Adipose tissue (tissue), 3 donors: ENCODE data around the gene TTC23. TPM values are rescaled to one million over a fixed set of nuclear protein-coding genes. Genes with fewer than 3 reads are reported as not detected.
"Not testable (repeated sequence)": the region's sequence is repeated elsewhere in the genome, so short reads cannot be mapped to it uniquely, and the experiment has no call there.

Experiments
- H3K27ac ChIP-seq: one replicate; pipeline ENCODE4 v1.5.1; 2013; ENCODE audit warnings: low read depth, low read length
- WGBS, 3 donors: extraction: QIAGEN DNeasy Blood & Tissue Kit; methylation state at CpG; one replicate each; pipeline ENCODE4 v1.1.7; 2013; 5-methylcytosine and 5-hydroxymethylcytosine counted together
- polyA plus RNA-seq, 3 donors: library from polyadenylated mRNA; stranded (reverse); fragments of 200-250 nt; gene quantifications; one replicate each; pipeline ENCODE4 v1.2.3, GENCODE V29; 2013
- donor health status: healthy with polysubstance abuse.
- donor health status: Bipolar disorder and iron deficiency.
- donor health status: healthy.

The TTC23 gene
- polyA plus RNA-seq, 3 donors: 6.2 to 9.7 (median 8.8) TPM

DNA sequence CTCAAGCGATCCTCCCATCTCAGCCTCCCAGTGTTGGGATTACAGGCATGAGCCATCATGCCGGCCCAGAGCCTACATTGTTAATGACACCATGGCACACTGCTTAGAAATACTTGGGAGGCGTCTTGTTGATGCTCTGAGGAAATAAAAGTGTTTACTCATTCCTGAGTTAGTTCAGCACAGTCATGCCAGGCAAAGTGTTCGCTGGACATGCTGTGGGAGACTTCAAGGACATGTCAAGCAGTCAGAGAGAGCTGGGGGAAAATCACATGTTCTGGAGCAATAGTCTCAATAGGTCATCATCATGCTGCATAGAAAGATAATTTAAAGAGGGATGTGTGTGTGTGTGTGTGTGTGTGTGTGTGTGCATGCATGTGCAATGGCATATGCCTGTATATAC, 37.5 kb downstream of the TTC23 start:
- H3K27ac ChIP-seq: no peak overlapping the region

GRCh38 chr15:99210334-99210733, 39.0 kb downstream of the TTC23 start:
- no peak overlapping the region for H3K27ac ChIP-seq

More for the DNA sequence above, 37.5 kb downstream of the TTC23 start:
- 77 to 88% (median 82%) methylated on average over 4 of the region's 4 CpGs for WGBS, 3 donors

- WGBS, 3 donors: 70 to 81% (median 73%) methylated on average over 2 of the region's 2 CpGs
- no peak overlapping the region for H3K27ac ChIP-seq
Measured at GRCh38 chr15:99209326-99209725, 40.1 kb downstream of the TTC23 start.

GRCh38 chr15:99207672-99208071, 41.7 kb downstream of the TTC23 start:
- WGBS, 3 donors: 86 to 95% (median 88%) methylated on average over 3 of the region's 3 CpGs
- no peak overlapping the region for H3K27ac ChIP-seq

- WGBS, 3 donors: 38 to 68% (median 41%) methylated on average over 2 of the region's 2 CpGs
- H3K27ac ChIP-seq: no peak overlapping the region
Measured at GRCh38 chr15:99202176-99202552, 47.2 kb downstream of the TTC23 start.

GRCh38 chr15:99201408-99202175, 47.8 kb downstream of the TTC23 start:
- H3K27ac ChIP-seq: no peak overlapping the region
- WGBS, 3 donors: 75 to 86% (median 85%) methylated on average over 6 of the region's 6 CpGs

DNA sequence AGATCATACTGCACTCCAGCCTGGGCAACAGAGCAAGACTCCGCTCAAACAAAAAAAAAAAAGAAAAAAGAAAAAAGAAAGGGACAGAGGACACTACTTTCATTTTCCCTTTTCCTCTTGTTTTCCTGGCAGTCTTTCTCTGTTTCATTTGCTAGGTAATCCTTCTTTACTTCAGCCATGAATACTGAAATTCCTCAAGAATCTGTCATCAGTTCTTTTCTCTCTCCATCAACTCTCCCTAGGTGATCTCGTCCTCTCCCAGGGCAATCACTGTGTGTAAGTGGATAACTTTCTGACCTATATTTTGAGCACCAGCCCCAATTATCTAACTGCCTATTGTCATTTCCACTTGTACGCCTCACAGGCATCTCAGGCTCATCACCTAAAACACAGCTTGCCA, 51.5 kb downstream of the TTC23 start:
- no peak overlapping the region for H3K27ac ChIP-seq

DNA sequence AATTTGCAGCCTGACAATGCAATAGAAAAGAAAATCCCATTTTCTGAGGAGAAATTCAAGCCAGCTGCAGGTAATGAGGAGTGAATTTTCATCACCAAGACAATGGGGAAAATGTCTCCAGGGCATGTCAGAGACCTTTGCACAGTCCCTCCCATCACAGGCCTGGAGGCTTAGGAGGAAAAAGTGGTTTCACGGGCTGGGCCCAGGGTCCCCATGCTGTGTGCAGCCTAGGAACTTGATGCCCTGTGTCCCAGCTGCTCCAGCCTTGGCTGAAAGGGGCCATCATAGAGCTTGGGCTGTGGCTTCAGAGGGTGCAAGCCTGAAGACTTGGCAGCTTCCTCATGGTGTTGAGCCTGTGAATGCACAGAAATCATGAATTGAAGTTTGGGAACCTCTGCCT, 57.2 kb downstream of the TTC23 start:
- 95 to 100% (median 100%) methylated on average over 1 of the region's 1 CpG for WGBS, 3 donors
- H3K27ac ChIP-seq: not testable (repeated sequence)

More for the DNA sequence above, 51.5 kb downstream of the TTC23 start:
- 89 to 98% (median 95%) methylated on average over 3 of the region's 3 CpGs for WGBS, 3 donors

GRCh38 chr15:99187936-99188335, 61.4 kb downstream of the TTC23 start:
- H3K27ac ChIP-seq: no peak overlapping the region

- 64 to 71% (median 70%) methylated on average over 4 of the region's 4 CpGs for WGBS, 3 donors
- no peak overlapping the region for H3K27ac ChIP-seq
Measured at GRCh38 chr15:99185414-99186130, 63.8 kb downstream of the TTC23 start.

GRCh38 chr15:99182791-99183190, 66.6 kb downstream of the TTC23 start:
- 88 to 95% (median 91%) methylated on average over 1 of the region's 1 CpG for WGBS, 3 donors
- H3K27ac ChIP-seq: no peak overlapping the region

GRCh38 chr15:99181545-99181971, 67.8 kb downstream of the TTC23 start:
- WGBS, 3 donors: 27 to 64% (median 29%) methylated on average over 4 of the region's 4 CpGs
- H3K27ac ChIP-seq: no peak overlapping the region

GRCh38 chr15:99180964-99181306, 68.4 kb downstream of the TTC23 start:
- H3K27ac ChIP-seq: no peak overlapping the region
- 72 to 98% (median 92%) methylated on average over 2 of the region's 2 CpGs for WGBS, 3 donors

DNA sequence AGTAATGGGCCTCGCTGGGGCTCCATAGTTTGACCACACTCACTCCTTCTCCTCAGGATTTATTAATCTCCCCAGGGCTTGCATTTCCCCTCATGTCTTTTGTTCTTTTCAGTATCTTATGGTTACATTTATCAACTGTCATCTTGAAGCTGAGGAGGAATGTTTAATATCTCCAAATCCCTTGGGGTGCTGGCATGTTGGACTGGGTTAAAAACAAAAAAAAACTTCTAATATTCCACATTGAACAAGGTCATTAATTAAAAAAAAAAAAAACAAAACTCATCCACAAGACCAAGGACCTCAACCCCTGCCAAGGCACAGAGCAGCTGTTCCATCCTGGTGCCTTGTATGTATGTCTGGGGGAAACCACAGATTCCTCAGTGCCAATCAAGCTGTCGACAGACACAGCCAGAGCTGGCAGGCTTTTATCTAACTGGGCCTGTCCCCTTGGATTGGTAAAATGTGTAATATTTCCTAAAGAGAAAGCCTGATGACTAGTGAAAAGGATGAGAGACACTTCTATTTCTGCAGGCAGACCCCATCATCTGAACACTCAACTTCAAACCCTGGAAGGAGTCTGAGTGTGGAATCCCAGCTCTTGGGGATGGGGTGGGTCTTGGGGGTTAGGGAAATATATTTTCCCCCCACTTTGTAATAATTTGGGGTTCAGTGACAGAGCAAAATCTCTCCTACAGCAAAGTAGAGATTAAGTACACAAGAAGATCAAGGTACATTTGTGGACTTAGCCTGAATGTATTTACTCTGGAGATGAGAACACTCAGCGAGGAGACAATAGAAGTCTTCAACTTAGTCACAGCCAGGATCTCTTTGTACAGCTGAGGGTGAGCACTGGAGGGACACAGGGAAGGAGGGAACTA, 69.1 kb downstream of the TTC23 start:
- H3K27ac ChIP-seq: no peak overlapping the region
- WGBS, 3 donors: 69 to 85% (median 74%) methylated on average over 3 of the region's 3 CpGs

GRCh38 chr15:99177679-99178078, 71.7 kb downstream of the TTC23 start:
- WGBS, 3 donors: 87 to 98% (median 93%) methylated on average over 2 of the region's 2 CpGs
- no peak overlapping the region for H3K27ac ChIP-seq

DNA sequence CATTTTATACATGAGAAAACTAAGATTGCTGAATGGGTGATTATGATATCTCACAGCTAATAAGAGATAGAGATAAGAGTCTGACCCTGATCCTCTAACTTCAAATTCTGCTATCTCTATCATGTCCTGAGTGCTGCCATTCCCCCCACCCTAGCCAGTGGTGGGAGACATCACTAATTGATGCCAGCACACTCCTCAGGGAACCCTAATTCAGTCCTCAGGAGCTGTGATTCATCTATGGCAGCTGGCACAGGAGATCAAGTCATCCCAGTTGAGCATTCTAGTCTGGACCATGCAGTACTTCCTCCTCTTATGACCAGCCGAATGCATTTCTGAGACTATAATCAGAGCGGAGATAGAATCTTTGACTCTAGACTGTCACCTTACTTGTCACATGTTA, 72.6 kb downstream of the TTC23 start:
- 95 to 98% (median 97%) methylated on average over 2 of the region's 2 CpGs for WGBS, 3 donors
- no peak overlapping the region for H3K27ac ChIP-seq

DNA sequence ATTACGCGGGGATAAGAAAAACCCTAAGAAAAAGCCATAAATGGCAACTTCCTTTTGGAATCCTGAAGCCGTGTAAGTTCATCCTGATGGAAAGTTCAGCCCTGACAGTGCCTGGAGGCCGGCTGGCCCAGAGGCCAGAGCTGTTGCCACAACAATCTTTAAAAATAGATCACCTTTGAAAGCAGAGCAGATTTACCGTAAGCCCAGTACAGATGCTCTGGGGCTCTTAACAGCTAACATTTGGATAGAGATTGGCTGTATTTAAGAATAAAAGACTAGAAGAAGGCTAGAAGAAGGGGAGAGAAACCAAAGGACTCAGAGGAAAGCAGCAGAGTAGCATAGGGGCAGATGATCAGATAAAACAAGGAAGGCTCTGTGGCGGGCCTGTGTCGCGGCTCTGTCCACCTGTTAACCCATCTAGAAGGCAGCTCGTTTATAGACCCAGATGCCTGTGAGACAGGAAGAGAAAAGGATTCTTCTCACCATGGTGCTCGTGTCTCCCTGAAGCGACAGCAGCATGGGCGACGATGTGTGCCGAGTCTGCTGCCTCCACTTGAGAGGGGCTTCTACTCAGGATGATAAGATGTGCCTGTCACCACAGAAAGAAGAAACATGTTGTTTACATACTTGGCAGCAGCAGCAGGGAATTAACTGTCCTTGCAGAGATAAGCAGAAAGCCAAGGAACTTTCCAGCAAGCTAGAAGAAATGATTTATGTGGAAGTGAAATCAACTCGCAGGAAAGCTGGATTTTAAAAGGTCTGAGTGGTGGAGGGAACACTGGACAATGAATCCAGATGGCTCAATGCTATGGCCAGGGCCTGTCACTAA, 74.6 kb downstream of the TTC23 start:
- 76 to 83% (median 79%) methylated on average over 15 of the region's 15 CpGs for WGBS, 3 donors
- no peak overlapping the region for H3K27ac ChIP-seq

- 96 to 98% (median 97%) methylated on average over 3 of the region's 3 CpGs for WGBS, 3 donors
- H3K27ac ChIP-seq: no peak overlapping the region
Measured at GRCh38 chr15:99172989-99173388, 76.4 kb downstream of the TTC23 start.
